ENCODE measurements around the gene SEC22B.
"Not testable (repeated sequence)": the region's sequence is repeated elsewhere in the genome, so short reads cannot be mapped to it uniquely, and the experiment has no call there.

DNA sequence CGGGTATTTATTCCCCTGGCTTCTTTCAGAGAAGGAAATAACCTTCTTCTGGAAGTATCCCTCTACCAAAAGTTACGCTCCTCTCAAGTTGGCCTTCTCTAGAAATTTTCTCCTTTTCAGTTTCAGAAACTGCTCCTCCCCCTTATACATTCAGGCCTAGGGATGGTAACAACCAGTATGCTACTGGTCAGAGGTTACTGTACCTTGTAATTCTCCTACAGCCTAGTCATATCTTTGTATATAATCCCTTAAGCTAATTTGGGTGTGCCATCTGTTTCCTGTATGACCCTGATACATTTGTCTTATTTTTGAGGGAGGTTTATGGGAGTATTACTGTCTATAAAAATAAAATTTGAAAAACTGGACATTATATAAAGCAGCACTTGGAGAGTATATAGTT lies 14.3 kb downstream of the SEC22B start:
- TF ChIP-seq, protein P1, sequence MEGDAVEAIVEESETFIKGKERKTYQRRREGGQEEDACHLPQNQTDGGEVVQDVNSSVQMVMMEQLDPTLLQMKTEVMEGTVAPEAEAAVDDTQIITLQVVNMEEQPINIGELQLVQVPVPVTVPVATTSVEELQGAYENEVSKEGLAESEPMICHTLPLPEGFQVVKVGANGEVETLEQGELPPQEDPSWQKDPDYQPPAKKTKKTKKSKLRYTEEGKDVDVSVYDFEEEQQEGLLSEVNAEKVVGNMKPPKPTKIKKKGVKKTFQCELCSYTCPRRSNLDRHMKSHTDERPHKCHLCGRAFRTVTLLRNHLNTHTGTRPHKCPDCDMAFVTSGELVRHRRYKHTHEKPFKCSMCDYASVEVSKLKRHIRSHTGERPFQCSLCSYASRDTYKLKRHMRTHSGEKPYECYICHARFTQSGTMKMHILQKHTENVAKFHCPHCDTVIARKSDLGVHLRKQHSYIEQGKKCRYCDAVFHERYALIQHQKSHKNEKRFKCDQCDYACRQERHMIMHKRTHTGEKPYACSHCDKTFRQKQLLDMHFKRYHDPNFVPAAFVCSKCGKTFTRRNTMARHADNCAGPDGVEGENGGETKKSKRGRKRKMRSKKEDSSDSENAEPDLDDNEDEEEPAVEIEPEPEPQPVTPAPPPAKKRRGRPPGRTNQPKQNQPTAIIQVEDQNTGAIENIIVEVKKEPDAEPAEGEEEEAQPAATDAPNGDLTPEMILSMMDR (IDR thresholded peaks at IDR 0.05; ENCODE audit: poor library complexity) = not testable (repeated sequence)
- not testable (repeated sequence) for TF ChIP-seq EZH2 (IDR thresholded peaks at IDR 0.05; ENCODE audit: borderline replicate concordance)
